ENCODE measurements around the gene DNAJB11. TPM values are rescaled to one million over a fixed set of nuclear protein-coding genes. Genes with fewer than 3 reads are reported as not detected.
"Not testable (repeated sequence)": the region's sequence is repeated elsewhere in the genome, so short reads cannot be mapped to it uniquely, and the experiment has no call there.

The DNAJB11 gene
- total RNA-seq, 2 donors from 2014 or later = 34.9 to 42.5 TPM

- intact Hi-C loops (cut with DNase I) = no loop called here
- no peaks in the 10 kb centered on the region for H3K36me3 ChIP-seq
- no peaks in the 10 kb centered on the region for H3K9me3 ChIP-seq
- H3K4me1 ChIP-seq (replicated peaks) = no peaks in the 10 kb centered on the region
- TF ChIP-seq POLR2A (IDR thresholded peaks at IDR 0.05) (no peak), CTCF (IDR thresholded peaks at IDR 0.05) (no peak), POLR2AphosphoS5 (IDR thresholded peaks at IDR 0.05) (no peak)
- no peaks in the 10 kb centered on the region for H3K27me3 ChIP-seq (replicated peaks; ENCODE audit: insufficient read depth)
- H3K27ac ChIP-seq = no peak overlapping the region
- DNase-seq (ENCODE audit: low spot score) = no peak
- no peak overlapping the region for H3K4me3 ChIP-seq
Observed at GRCh38 chr3:186530415-186530814, 40.1 kb upstream of the DNAJB11 start.

GRCh38 chr3:186531694-186532093, 38.8 kb upstream of the DNAJB11 start:
- H3K4me1 ChIP-seq (replicated peaks); H3K27ac ChIP-seq; H3K27me3 ChIP-seq (replicated peaks; ENCODE audit: insufficient read depth); H3K4me3 ChIP-seq; H3K36me3 ChIP-seq; DNase-seq (ENCODE audit: low spot score); intact Hi-C loops (cut with DNase I); H3K9me3 ChIP-seq: not testable (repeated sequence)
- WGBS = 91% methylated on average over 3 of the region's 3 CpGs

- WGBS = 58% methylated on average over 1 of the region's 1 CpG
- H3K4me3 ChIP-seq = no peak overlapping the region
- H3K27me3 ChIP-seq (replicated peaks; ENCODE audit: insufficient read depth) = no peaks in the 10 kb centered on the region
- no peak for DNase-seq (ENCODE audit: low spot score)
- TF ChIP-seq POLR2AphosphoS5 (IDR thresholded peaks at IDR 0.05) = no peak
- TF ChIP-seq CTCF (IDR thresholded peaks at IDR 0.05) = no peak
- TF ChIP-seq POLR2A (IDR thresholded peaks at IDR 0.05) = no peak
- intact Hi-C loops (cut with DNase I) = no loop called here
- no peaks in the 10 kb centered on the region for H3K9me3 ChIP-seq
- no peaks in the 10 kb centered on the region for H3K36me3 ChIP-seq
- H3K4me1 ChIP-seq (replicated peaks) = no peaks in the 10 kb centered on the region
- H3K27ac ChIP-seq = no peak overlapping the region
Observed at GRCh38 chr3:186532598-186533072, 37.9 kb upstream of the DNAJB11 start.

GRCh38 chr3:186534113-186534669, 36.3 kb upstream of the DNAJB11 start:
- H3K9me3 ChIP-seq = no peaks in the 10 kb centered on the region
- no peak for DNase-seq (ENCODE audit: low spot score)
- no peaks in the 10 kb centered on the region for H3K36me3 ChIP-seq
- intact Hi-C loops (cut with DNase I) = no loop called here
- no peak overlapping the region for H3K27ac ChIP-seq
- WGBS = 75% methylated on average over 6 of the region's 6 CpGs
- H3K4me3 ChIP-seq = no peak overlapping the region
- no peaks in the 10 kb centered on the region for H3K27me3 ChIP-seq (replicated peaks; ENCODE audit: insufficient read depth)
- H3K4me1 ChIP-seq (replicated peaks) = no peaks in the 10 kb centered on the region
- no peak for TF ChIP-seq POLR2AphosphoS5 (IDR thresholded peaks at IDR 0.05)
- TF ChIP-seq CTCF (IDR thresholded peaks at IDR 0.05) = no peak
- TF ChIP-seq POLR2A (IDR thresholded peaks at IDR 0.05) = no peak

GRCh38 chr3:186536883-186537844, 33.4 kb upstream of the DNAJB11 start:
- no peak overlapping the region for H3K4me3 ChIP-seq
- DNase-seq (ENCODE audit: low spot score) = no peak
- no peaks in the 10 kb centered on the region for H3K36me3 ChIP-seq
- no peak overlapping the region for H3K27ac ChIP-seq
- no peaks in the 10 kb centered on the region for H3K4me1 ChIP-seq (replicated peaks)
- intact Hi-C loops (cut with DNase I) = no loop called here
- no peaks in the 10 kb centered on the region for H3K9me3 ChIP-seq
- TF ChIP-seq POLR2AphosphoS5 (IDR thresholded peaks at IDR 0.05) = no peak
- no peak for TF ChIP-seq CTCF (IDR thresholded peaks at IDR 0.05)
- no peak for TF ChIP-seq POLR2A (IDR thresholded peaks at IDR 0.05)
- H3K27me3 ChIP-seq (replicated peaks; ENCODE audit: insufficient read depth) = no peaks in the 10 kb centered on the region

All from prostate gland (tissue), 2 donors.